Suprapubic skin (tissue), 4 donors: ENCODE measurements around the gene AKAP1. TPM values are rescaled to one million over a fixed set of nuclear protein-coding genes. Genes with fewer than 3 reads are reported as not detected.

Experiments used
- DNase-seq, 2 donors: peaks; one replicate each; pipeline ENCODE4 v3.0.0-alpha.2; 2019; ENCODE audit warnings: low spot score in 2 of 2
- H3K27ac ChIP-seq: fragments of 200-600 bp; sonication (generic); one replicate; pipeline ENCODE4 v1.5.1; 2019
- H3K27me3 ChIP-seq: fragments of 200-600 bp; sonication (generic); one replicate; pipeline ENCODE4 v1.5.1; 2019
- H3K36me3 ChIP-seq: fragments of 200-600 bp; sonication (generic); one replicate; pipeline ENCODE4 v1.5.1; 2019
- H3K4me1 ChIP-seq: fragments of 200-600 bp; sonication (generic); one replicate; pipeline ENCODE4 v1.5.1; 2019
- H3K4me3 ChIP-seq: fragments of 200-600 bp; sonication (generic); one replicate; pipeline ENCODE4 v1.5.1; 2019; ENCODE audit warnings: mild to moderate bottlenecking
- H3K9me3 ChIP-seq: fragments of 200-600 bp; sonication (generic); one replicate; pipeline ENCODE4 v1.5.1; 2019
- EP300 ChIP-seq: sonication (generic); formaldehyde crosslinking; IDR thresholded peaks from one replicate; pipeline ENCODE4 v1.6.1; 2017; ENCODE audit warnings: antibody characterized with exemption
- POLR2A ChIP-seq, 2 donors: fragments of 450-650 bp; IDR thresholded peaks; one replicate each; pipeline ENCODE4 v1.6.1; 2017; ENCODE audit warnings: antibody characterized with exemption in 2 of 2, mild to moderate bottlenecking in 2 of 2, moderate library complexity in 2 of 2
- POLR2AphosphoS5 ChIP-seq, 3 donors: sonication (generic); formaldehyde crosslinking; IDR thresholded peaks; one replicate each; pipeline ENCODE4 v1.6.1; 2017; ENCODE audit warnings: antibody characterized with exemption in 3 of 3
- WGBS: methylation state at CpG from one replicate; pipeline ENCODE4 v1.1.5; 2018; 5-methylcytosine and 5-hydroxymethylcytosine counted together
- total RNA-seq, 4 donors: library from RNA; depleted of rRNA; stranded (reverse); fragments of >200 nt; gene quantifications; one replicate each; pipeline ENCODE4 v1.1.0, GENCODE V29; 2016
- TF ChIP-seq, protein P1 (sequence below), 2 donors: fragments of 200-600 bp in 1 of 2; fragments of 450-650 bp in 1 of 2; sonication (generic) in 1 of 2; IDR thresholded peaks; one replicate each; pipeline ENCODE4 v1.5.1; 2016 to 2019; ENCODE audit warnings: antibody characterized with exemption in 2 of 2, mild to moderate bottlenecking in 1 of 2, moderate library complexity in 1 of 2

AKAP1 gene
- total RNA-seq, 4 donors from 2014 or later = 50.1 to 76.2 (median 56.4) TPM

DNA sequence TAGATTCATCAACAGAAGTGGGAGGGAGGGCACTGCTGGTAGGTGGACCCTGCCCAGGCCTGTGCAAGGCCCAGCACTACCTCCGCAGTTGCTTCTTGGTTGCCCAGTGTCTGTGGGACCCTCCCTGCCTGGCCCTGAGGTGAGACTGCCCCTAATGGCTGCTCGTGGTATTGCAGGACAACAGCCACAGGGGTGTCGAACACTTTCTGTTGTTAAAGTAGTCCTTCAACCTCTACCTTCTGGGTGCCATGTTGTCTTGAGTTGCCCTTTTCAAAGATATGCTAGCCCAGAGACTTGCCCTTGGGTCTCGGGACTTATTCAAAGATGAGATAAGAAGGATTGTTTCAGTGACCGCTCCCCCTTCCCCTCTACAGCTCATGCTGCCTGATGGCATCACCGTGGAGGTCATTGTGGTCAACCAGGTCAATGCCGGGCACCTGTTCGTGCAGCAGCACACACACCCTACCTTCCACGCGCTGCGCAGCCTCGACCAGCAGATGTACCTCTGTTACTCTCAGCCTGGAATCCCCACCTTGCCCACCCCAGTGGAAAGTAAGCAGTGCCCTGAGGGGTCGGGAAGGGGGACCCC lies 29.1 kb downstream of the AKAP1 start:
- TF ChIP-seq, protein P1, sequence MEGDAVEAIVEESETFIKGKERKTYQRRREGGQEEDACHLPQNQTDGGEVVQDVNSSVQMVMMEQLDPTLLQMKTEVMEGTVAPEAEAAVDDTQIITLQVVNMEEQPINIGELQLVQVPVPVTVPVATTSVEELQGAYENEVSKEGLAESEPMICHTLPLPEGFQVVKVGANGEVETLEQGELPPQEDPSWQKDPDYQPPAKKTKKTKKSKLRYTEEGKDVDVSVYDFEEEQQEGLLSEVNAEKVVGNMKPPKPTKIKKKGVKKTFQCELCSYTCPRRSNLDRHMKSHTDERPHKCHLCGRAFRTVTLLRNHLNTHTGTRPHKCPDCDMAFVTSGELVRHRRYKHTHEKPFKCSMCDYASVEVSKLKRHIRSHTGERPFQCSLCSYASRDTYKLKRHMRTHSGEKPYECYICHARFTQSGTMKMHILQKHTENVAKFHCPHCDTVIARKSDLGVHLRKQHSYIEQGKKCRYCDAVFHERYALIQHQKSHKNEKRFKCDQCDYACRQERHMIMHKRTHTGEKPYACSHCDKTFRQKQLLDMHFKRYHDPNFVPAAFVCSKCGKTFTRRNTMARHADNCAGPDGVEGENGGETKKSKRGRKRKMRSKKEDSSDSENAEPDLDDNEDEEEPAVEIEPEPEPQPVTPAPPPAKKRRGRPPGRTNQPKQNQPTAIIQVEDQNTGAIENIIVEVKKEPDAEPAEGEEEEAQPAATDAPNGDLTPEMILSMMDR (IDR thresholded peaks at IDR 0.05) = peak; percentile 39 to 88
- TF ChIP-seq EP300 = no peak
- TF ChIP-seq POLR2A (IDR thresholded peaks at IDR 0.05) = no peak
- TF ChIP-seq POLR2AphosphoS5 (IDR thresholded peaks at IDR 0.05) = no peak
- H3K4me3 ChIP-seq = no peak overlapping the region
- no peak overlapping the region for H3K27ac ChIP-seq
- H3K27me3 ChIP-seq = no peaks in the 10 kb centered on the region
- H3K4me1 ChIP-seq = peaks cover 24% of the 10 kb centered on the region
- H3K9me3 ChIP-seq = no peaks in the 10 kb centered on the region
- H3K36me3 ChIP-seq = peaks cover 64% of the 10 kb centered on the region
- 95% methylated on average over 12 of the region's 13 CpGs for whole genome bisulfite sequencing
- DNase-seq = peak in 1 of 2 donors; percentile 74

DNA sequence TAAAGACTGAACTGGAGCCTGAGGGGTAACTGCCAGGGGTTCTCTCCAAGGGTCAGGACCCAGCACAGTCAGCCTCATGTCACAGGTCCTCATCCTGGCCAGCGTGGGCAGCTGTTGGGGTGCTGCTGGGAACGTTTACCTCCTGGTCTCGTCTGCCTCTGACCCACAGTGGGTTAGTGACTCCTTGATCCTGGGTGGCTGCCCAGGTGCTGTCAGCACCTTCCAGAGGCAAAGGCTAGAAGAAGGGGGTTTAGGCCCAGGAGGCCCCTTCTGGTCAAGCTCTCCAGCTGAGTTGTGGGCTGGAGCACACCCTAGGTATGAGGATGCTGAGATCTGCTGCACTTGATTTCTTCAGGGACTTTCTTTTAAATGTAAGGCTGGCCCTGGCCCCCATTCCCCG lies 30.3 kb downstream of the AKAP1 start:
- Histone ChIP-seq H3K36me3 (peaks cover 73% of the 10 kb centered on the region), H3K27me3 (no peaks in the 10 kb centered on the region), H3K4me1 (peaks cover 12% of the 10 kb centered on the region), H3K4me3 (no peak overlapping the region), H3K9me3 (no peaks in the 10 kb centered on the region), H3K27ac (no peak overlapping the region)
- no peak for DNase-seq
- WGBS = 73% methylated on average over 4 of the region's 4 CpGs
- TF ChIP-seq POLR2A (IDR thresholded peaks at IDR 0.05) (no peak), POLR2AphosphoS5 (IDR thresholded peaks at IDR 0.05) (no peak), EP300 (no peak)
- TF ChIP-seq, protein P1 (IDR thresholded peaks at IDR 0.05) = no peak

DNA sequence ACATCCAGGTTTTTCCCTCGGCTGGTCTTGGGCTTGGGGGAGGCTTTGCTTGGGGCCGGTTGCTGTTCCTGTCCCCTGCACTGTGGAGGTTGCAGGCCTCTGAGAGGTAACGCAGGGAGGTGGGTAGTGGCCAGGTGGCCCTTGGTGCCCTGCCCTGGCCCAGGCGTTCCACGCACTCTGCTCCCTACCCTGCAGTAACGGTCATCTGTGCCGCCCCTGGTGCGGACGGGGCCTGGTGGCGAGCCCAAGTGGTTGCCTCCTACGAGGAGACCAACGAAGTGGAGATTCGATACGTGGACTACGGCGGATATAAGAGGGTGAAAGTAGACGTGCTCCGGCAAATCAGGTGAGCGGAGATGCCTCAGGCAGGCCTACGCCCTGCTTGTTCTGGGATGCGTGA lies 30.9 kb downstream of the AKAP1 start:
- Histone ChIP-seq H3K9me3 (no peaks in the 10 kb centered on the region), H3K4me3 (no peak overlapping the region), H3K4me1 (peaks cover 7% of the 10 kb centered on the region), H3K36me3 (peaks cover 78% of the 10 kb centered on the region), H3K27me3 (no peaks in the 10 kb centered on the region), H3K27ac (no peak overlapping the region)
- no peak for DNase-seq
- TF ChIP-seq POLR2A (IDR thresholded peaks at IDR 0.05) (no peak), POLR2AphosphoS5 (IDR thresholded peaks at IDR 0.05) (no peak), EP300 (no peak)
- TF ChIP-seq, protein P1 (IDR thresholded peaks at IDR 0.05) = no peak
- WGBS = 90% methylated on average over 21 of the region's 21 CpGs

DNA sequence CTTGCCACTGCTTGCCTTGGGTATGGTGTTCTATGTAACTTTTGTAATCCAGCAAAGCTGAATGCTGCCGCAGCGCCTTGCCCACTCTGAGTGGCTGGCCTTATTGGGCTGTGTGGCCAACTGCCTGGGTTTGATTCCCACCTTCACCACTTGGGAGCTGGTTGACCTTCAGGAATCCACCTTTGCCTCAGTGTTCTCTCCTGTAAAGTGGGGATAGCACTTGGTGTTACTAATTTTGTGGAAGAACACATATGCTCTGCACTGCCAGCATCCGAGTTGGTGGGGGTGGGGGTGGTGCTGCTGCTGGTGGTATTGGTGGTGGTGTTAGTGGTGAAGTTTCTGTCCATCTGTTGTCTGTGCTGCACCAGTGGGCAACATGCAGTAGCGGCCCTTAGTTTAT lies 32.8 kb downstream of the AKAP1 start:
- WGBS = 95% methylated on average over 4 of the region's 4 CpGs
- TF ChIP-seq POLR2A (IDR thresholded peaks at IDR 0.05) (no peak), POLR2AphosphoS5 (IDR thresholded peaks at IDR 0.05) (no peak), EP300 (no peak)
- TF ChIP-seq, protein P1 (IDR thresholded peaks at IDR 0.05) = no peak
- DNase-seq = no peak
- no peaks in the 10 kb centered on the region for H3K9me3 ChIP-seq
- no peak overlapping the region for H3K4me3 ChIP-seq
- H3K4me1 ChIP-seq = no peaks in the 10 kb centered on the region
- H3K36me3 ChIP-seq = peaks cover 80% of the 10 kb centered on the region
- no peaks in the 10 kb centered on the region for H3K27me3 ChIP-seq
- H3K27ac ChIP-seq = no peak overlapping the region

DNA sequence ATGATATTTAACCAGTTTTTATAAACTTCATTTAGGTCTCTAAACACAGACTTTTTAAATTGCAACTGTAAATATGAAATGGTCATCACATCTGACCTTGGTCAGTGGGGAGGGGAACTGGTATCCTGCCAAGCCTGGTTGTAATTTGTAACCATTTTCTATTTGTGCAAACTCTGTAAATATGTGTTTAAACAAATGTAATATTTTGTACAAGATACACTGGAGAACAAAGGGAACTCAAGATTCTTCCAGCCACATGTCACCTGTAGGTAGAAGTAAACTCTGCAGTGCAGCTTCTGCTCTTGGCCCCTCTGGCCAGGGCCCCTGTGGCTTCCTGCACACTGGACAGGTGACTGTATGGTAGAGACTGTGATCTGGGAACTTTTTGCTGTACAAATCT lies 35.8 kb downstream of the AKAP1 start:
- TF ChIP-seq, protein P1 (IDR thresholded peaks at IDR 0.05) = no peak
- no peak for TF ChIP-seq EP300
- no peak for TF ChIP-seq POLR2A (IDR thresholded peaks at IDR 0.05)
- no peak for TF ChIP-seq POLR2AphosphoS5 (IDR thresholded peaks at IDR 0.05)
- Histone ChIP-seq H3K27ac (no peak overlapping the region), H3K36me3 (peaks cover 74% of the 10 kb centered on the region), H3K4me3 (no peak overlapping the region), H3K9me3 (no peaks in the 10 kb centered on the region), H3K4me1 (no peaks in the 10 kb centered on the region), H3K27me3 (no peaks in the 10 kb centered on the region)
- DNase-seq = no peak
